HG02938 (cell line): ENCODE data around the gene MPPED1.

ENCODE experiments used
- ATAC-seq: cut with Tn5 transposase; IDR thresholded peaks from one replicate; pipeline ENCODE4 v1.9.1; 2021; ENCODE audit warnings: mild to moderate bottlenecking, moderate library complexity; ENCODE audit not compliant: unreplicated experiment

The MPPED1 gene

GRCh38 chr22:43411869-43412807 lies at the start of gene MPPED1:
MPPED1 (plus strand) TSS chr22:43412014; CDS start chr22:43424986, 12,972 bp downstream.
- ATAC-seq, result no peak

- no peak for ATAC-seq
Observed at GRCh38 chr22:43363315-43364168, 48.3 kb upstream of the MPPED1 start.

DNA sequence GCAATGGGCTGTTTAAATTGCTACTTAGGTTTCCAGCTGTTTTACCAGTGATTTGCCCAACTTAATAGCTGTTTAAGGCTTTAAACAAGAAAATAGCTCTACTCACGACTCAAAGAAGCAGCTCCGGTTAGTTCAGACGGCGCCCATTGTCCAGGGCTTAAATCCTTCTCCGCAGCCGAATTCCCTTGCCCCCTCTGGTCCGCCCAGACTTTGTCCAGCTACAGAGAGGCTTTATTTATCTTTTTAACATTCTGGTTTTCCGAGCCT lies 47.7 kb upstream of the MPPED1 start:
- no peak for ATAC-seq

DNA sequence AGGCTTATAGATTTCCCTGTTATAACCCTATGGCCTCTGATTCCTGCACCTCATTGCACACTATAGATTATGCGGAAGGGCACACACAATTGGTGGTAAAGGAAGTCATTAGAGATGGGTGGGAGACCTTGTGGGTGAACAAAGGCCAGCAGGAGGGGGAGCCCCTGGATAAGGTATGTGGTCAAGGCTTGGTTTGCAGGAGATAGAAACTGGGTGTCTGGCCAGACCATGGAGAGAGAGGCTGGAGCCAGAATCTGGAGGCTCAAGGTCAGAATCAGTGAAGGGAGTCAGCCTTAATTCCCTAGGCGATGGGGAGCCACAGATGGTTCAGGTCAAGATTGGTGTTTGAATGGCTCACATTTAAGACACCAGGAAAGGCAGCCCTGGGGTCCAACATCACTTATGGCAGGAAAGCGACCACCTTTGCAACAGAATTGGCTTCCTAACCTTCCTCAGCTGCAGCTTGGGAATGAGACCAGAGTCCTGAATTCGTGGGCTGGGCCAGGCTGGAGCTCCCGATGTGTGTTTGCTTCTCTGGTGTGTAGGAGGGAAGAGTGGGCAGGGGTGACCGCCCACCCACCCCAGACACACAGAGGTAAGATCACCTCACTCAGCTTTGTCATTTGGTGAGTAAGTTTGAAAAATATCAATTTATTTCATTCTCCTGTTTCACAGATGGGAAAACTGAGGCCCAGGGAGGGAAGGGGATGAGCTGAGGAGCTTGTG lies 45.9 kb upstream of the MPPED1 start:
- ATAC-seq, result no peak

GRCh38 chr22:43370036-43370435 lies 41.8 kb upstream of the MPPED1 start:
- ATAC-seq, result no peak

- ATAC-seq, result no peak
Observed at GRCh38 chr22:43375951-43376455, 35.8 kb upstream of the MPPED1 start.

- no peak for ATAC-seq
Observed at GRCh38 chr22:43376765-43377547, 34.9 kb upstream of the MPPED1 start.

- ATAC-seq, result no peak
Observed at GRCh38 chr22:43377548-43377895, 34.3 kb upstream of the MPPED1 start.

DNA sequence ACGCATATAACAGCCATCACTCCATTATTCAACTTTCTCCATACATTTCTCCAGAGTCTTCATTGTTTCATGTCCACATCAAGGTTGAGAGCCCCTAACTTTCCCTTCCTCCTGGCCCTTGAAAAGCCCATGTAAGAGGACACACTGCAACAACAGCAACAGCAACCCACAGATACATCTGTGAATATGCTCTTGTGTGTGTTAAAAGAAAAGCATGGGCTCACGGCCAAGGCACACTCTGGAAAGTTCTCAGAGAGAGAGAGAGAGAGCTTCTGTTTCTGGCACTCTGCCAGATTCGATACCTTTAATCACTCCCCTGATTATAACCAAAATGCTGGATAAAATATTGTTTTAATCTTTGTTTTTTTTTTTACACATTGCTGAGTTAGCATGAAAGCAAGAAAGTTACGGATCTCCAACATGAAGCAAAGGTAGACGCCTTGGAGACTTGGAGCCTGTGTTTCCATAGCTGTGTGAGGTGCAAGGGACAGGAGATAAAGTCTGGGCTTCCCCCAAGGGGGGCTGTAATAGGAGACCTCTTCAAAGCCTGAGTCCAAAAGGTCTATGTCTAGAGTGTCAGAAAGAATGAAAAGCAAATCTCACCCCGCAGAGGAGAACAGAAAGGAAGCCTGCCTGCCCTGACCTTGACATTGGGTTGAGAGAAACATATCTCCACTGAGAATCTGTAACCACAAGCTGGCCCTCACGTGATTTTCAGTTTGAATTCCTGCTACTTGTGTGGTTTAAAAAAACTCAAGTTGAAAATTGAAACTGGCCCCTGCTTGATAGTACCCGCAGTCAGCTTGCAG lies 33.7 kb upstream of the MPPED1 start:
- ATAC-seq, result no peak

GRCh38 chr22:43381693-43382092 lies 30.1 kb upstream of the MPPED1 start:
- ATAC-seq, result no peak

- ATAC-seq, result no peak
Observed at GRCh38 chr22:43384863-43385262, 27.0 kb upstream of the MPPED1 start.

DNA sequence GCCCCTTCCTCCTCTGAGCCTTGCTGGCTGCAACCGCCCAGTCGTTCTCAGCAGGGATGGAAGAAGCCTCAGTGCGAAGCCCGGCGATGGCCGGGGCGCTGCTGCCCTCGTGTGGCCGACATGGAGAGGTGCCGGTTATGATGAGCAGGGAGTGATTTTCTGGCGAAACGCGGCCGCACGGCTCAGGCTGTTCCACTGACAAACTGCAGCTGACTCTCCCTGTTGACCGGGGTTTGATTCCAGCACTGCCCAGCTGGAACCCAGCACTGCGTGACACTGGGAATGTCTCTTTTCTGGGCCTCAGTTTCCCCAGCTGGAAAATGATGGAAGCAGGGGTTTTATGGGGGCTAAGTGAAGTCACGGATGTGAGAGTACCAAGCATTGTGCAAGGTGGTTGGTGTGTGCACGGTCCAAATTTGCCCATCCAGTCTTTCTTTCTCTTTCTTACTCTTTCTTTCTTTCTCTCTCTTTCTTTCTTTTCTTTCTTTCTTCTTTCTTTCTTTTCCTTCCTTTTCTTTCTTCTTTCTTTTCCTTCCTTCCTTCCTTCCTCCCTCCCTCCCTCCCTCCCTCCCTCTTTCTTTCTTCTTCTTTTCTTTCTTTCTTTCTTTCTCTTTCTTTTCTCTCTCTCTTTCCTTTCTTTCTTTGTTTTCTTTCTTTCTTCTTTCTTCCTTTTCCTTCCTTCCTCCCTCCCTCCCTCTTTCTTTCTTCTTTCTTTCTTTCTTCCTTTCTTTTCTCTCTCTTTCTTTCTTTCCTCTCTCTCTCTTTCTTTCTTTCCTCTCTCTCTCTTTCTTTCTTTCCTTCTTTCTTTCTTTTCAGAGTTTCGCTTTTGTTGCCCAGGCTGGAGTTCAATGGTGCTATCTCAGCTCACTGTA lies 25.8 kb upstream of the MPPED1 start:
- no peak for ATAC-seq

- ATAC-seq, result no peak
Observed at GRCh38 chr22:43387815-43388214, 24.0 kb upstream of the MPPED1 start.

- ATAC-seq, result no peak
Observed at GRCh38 chr22:43388420-43388851, 23.4 kb upstream of the MPPED1 start.

DNA sequence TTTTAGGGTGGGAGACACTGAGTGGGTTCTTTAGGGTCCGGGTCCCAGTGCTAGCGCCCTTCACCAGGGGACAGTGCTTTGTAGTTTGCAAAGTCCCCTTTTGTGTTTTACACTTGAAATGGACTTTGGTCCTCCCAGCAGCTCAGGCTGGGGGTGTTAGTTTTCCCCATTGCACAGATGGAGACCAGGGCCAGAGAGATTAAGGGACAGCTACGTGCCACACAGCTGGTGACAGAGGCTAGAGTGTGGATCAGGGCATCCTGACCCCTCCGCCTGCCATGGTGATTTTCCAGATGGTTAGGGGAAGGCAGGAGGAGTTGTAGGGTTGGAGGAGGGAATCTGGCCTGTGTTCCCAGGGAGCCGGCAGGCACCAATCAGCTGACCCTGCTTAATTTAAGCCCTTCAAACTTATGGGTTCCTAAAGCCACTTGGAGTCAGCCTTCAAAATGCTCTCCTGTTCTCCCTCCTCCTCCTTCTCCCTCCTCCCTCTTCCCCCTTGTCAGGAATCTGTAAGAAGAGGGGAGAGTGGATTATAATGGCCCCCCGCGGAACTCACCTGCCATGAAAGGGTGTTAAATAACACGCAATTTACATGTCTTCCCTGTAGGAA lies 22.5 kb upstream of the MPPED1 start:
- no peak for ATAC-seq

DNA sequence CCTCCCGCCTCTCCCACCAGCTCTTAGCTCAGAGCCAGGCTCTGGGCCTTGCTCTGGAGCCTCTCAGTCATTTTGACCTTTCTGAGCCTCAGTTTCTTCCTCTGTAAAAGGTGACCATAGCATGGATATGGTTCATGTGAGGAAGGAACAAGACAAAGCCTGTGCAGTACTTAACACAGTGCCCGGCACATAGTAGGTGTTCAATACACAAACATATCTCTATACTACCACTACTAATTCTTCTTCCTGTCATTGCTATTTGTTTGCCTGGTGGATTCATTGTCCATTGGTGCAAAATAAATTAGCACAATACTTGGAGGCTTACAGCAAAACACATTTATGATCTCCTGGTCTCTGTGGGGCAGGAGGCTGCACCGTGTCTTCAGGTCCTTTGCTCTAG lies 21.6 kb upstream of the MPPED1 start:
- ATAC-seq, result no peak

- no peak for ATAC-seq
Observed at GRCh38 chr22:43390872-43391271, 20.9 kb upstream of the MPPED1 start.

DNA sequence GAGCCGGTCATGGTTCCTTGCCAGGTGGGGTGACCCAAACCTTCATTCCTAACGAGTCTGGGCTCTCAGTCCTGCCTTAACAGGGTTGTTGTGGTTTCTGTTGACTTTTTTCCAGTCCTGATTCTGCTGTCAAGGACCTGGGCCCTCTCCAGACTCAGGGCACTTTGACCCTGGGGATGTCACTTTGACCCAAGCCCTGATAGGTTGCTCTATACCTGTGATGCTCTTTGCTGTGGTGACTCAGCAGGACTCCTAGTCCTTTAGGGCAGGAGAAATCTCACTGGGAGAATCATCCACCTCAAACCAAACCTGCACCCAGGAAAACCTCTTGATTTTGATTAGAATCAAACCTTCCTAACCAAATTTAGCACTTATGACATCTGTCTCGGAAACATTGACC lies 20.5 kb upstream of the MPPED1 start:
- ATAC-seq, result no peak
